Stomach smooth muscle (tissue), 2 donors: ENCODE data around the gene ROR2.

Experiments
- H3K27ac ChIP-seq: one replicate; pipeline ENCODE4 v1.7.0; 2013; ENCODE audit warnings: mild to moderate bottlenecking, low read length, inconsistent platforms
- H3K27me3 ChIP-seq, 2 donors: one replicate each; pipeline ENCODE4 v1.7.0; 2013; ENCODE audit warnings: low read length in 2 of 2; ENCODE audit not compliant: insufficient read depth in 2 of 2, control insufficient read depth in 1 of 2
- H3K36me3 ChIP-seq, 2 donors: one replicate each; pipeline ENCODE4 v1.7.0; 2013; ENCODE audit warnings: low read length in 2 of 2; ENCODE audit not compliant: control insufficient read depth in 2 of 2, insufficient read depth in 2 of 2
- H3K4me1 ChIP-seq: one replicate; pipeline ENCODE4 v1.7.0; 2013; ENCODE audit warnings: low read length; ENCODE audit not compliant: control insufficient read depth, insufficient read depth
- H3K4me3 ChIP-seq, 2 donors: one replicate each; pipeline ENCODE4 v1.7.0; 2013; ENCODE audit warnings: low read length in 2 of 2
- H3K9ac ChIP-seq, 2 donors: one replicate each; pipeline ENCODE4 v1.7.0; 2013; ENCODE audit warnings: low read length in 2 of 2, mild to moderate bottlenecking in 1 of 2
- H3K9me3 ChIP-seq, 2 donors: one replicate each; pipeline ENCODE4 v1.7.0; 2013; ENCODE audit warnings: low read length in 2 of 2; ENCODE audit not compliant: control insufficient read depth in 2 of 2
- donor health status: healthy.
- donor health status: Pancreatic carcinoma.

ROR2 gene

GRCh38 chr9:91775011-91775707 lies 174.9 kb downstream of the ROR2 start:
- no peak overlapping the region for H3K9ac ChIP-seq
- no peaks in the 10 kb centered on the region for H3K36me3 ChIP-seq
- no peaks in the 10 kb centered on the region for H3K27me3 ChIP-seq
- H3K4me3 ChIP-seq = no peak overlapping the region
- H3K9me3 ChIP-seq = no peaks in the 10 kb centered on the region
- H3K27ac ChIP-seq = peak overlapping the region; percentile 80
- H3K4me1 ChIP-seq = peaks cover 72% of the 10 kb centered on the region

- Histone ChIP-seq H3K9ac (no peak overlapping the region), H3K36me3 (no peaks in the 10 kb centered on the region), H3K4me1 (peaks cover 73% of the 10 kb centered on the region), H3K27me3 (no peaks in the 10 kb centered on the region), H3K9me3 (no peaks in the 10 kb centered on the region), H3K4me3 (peak overlapping the region in 1 of 2 donors; percentile 3), H3K27ac (peak overlapping the region; percentile 80)
Observed at GRCh38 chr9:91773156-91773555, 176.9 kb downstream of the ROR2 start.

GRCh38 chr9:91771864-91772263 lies 178.2 kb downstream of the ROR2 start:
- Histone ChIP-seq H3K4me1 (peaks cover 72% of the 10 kb centered on the region), H3K27ac (peak overlapping the region; percentile 80), H3K9ac (peak overlapping the region in 1 of 2 donors; percentile 5), H3K27me3 (no peaks in the 10 kb centered on the region), H3K4me3 (no peak overlapping the region), H3K36me3 (no peaks in the 10 kb centered on the region), H3K9me3 (no peaks in the 10 kb centered on the region)

GRCh38 chr9:91771027-91771426 lies 179.0 kb downstream of the ROR2 start:
- Histone ChIP-seq H3K9me3 (no peaks in the 10 kb centered on the region), H3K4me3 (peak overlapping the region; percentile 3 to 49), H3K27ac (peak overlapping the region; percentile 80), H3K27me3 (no peaks in the 10 kb centered on the region), H3K4me1 (peaks cover 76% of the 10 kb centered on the region), H3K36me3 (no peaks in the 10 kb centered on the region), H3K9ac (peak overlapping the region; percentile 24 to 58)

- Histone ChIP-seq H3K27me3 (no peaks in the 10 kb centered on the region), H3K9me3 (no peaks in the 10 kb centered on the region), H3K4me3 (peak overlapping the region in 1 of 2 donors; percentile 49), H3K27ac (peak overlapping the region; percentile 80), H3K9ac (no peak overlapping the region), H3K36me3 (no peaks in the 10 kb centered on the region), H3K4me1 (peaks cover 76% of the 10 kb centered on the region)
Observed at GRCh38 chr9:91770229-91770628, 179.8 kb downstream of the ROR2 start.

- no peaks in the 10 kb centered on the region for H3K27me3 ChIP-seq
- H3K9ac ChIP-seq = no peak overlapping the region
- H3K9me3 ChIP-seq = no peaks in the 10 kb centered on the region
- H3K27ac ChIP-seq = peak overlapping the region; percentile 80
- H3K4me3 ChIP-seq = no peak overlapping the region
- no peaks in the 10 kb centered on the region for H3K36me3 ChIP-seq
- peaks cover 66% of the 10 kb centered on the region for H3K4me1 ChIP-seq
Observed at GRCh38 chr9:91768977-91769916, 180.8 kb downstream of the ROR2 start.

- Histone ChIP-seq H3K4me1 (peaks cover 59% of the 10 kb centered on the region), H3K27me3 (no peaks in the 10 kb centered on the region), H3K4me3 (no peak overlapping the region), H3K9me3 (no peaks in the 10 kb centered on the region), H3K27ac (no peak overlapping the region), H3K9ac (no peak overlapping the region), H3K36me3 (no peaks in the 10 kb centered on the region)
Observed at GRCh38 chr9:91768507-91768906, 181.5 kb downstream of the ROR2 start.

- H3K27ac ChIP-seq = peak overlapping the region; percentile 70
- H3K4me1 ChIP-seq = peaks cover 40% of the 10 kb centered on the region
- no peaks in the 10 kb centered on the region for H3K27me3 ChIP-seq
- H3K9me3 ChIP-seq = no peaks in the 10 kb centered on the region
- peaks cover 0 to 2% of the 10 kb centered on the region in 2 donors for H3K36me3 ChIP-seq
- H3K4me3 ChIP-seq = no peak overlapping the region
- peak overlapping the region in 1 of 2 donors; percentile 1 for H3K9ac ChIP-seq
Observed at GRCh38 chr9:91766315-91767069, 183.5 kb downstream of the ROR2 start.

GRCh38 chr9:91765296-91765695 lies 184.7 kb downstream of the ROR2 start:
- H3K4me1 ChIP-seq = peaks cover 31% of the 10 kb centered on the region
- H3K9me3 ChIP-seq = no peaks in the 10 kb centered on the region
- H3K9ac ChIP-seq = no peak overlapping the region
- H3K27me3 ChIP-seq = no peaks in the 10 kb centered on the region
- H3K36me3 ChIP-seq = peaks cover 0 to 2% of the 10 kb centered on the region in 2 donors
- H3K4me3 ChIP-seq = no peak overlapping the region
- H3K27ac ChIP-seq = peak overlapping the region; percentile 70

- H3K27ac ChIP-seq = no peak overlapping the region
- H3K4me1 ChIP-seq = peaks cover 24% of the 10 kb centered on the region
- H3K4me3 ChIP-seq = no peak overlapping the region
- no peaks in the 10 kb centered on the region for H3K27me3 ChIP-seq
- peaks cover 0 to 2% of the 10 kb centered on the region in 2 donors for H3K36me3 ChIP-seq
- no peak overlapping the region for H3K9ac ChIP-seq
- no peaks in the 10 kb centered on the region for H3K9me3 ChIP-seq
Observed at GRCh38 chr9:91764661-91765060, 185.4 kb downstream of the ROR2 start.
